ENCODE measurements around the gene APH1A.
"Not testable (repeated sequence)": the region's sequence is repeated elsewhere in the genome, so short reads cannot be mapped to it uniquely, and the experiment has no call there.

Gene APH1A

DNA sequence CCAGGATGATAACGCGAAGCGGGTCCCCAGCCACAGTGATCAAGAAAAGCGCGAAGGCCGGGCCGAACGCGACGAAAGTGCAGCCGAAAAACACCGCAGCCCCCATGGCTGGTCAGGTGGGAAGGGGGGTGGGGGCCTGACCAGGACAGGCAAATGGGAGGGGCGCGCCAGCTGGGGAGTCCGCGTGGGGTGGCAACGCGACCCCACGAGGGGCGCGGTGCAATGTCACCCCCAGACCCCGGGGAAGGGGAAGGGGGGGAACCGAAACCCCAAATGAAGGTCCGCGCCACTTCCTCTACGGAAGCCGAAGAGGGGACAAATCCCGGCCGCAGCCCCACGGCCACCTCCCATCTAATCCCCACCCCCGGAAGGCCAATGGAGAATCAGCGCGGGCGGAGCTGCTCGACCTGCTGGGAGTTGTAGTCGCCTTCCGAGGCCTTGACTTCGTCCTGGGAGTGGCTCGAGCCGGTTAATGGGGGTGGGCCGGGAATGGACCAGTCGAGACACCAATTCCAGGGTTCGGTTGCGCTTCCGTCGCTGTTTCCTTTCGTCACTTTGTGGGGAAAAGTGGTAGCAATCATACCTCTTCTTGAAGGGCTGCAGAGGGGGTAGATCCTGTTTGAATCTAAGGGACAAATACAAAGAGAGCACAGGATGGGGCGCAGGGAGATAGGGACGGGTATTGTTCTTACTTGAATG lies at the start of gene APH1A:
TSS of gene APH1A (minus strand) at position 312 of the 699 bp plus-strand sequence. CDS start at position 106, 206 bp downstream.
- intact Hi-C loops (cut with DNase I) = no loop called here
- peak; percentile 91 to 99 (median 98) for DNase-seq

DNA sequence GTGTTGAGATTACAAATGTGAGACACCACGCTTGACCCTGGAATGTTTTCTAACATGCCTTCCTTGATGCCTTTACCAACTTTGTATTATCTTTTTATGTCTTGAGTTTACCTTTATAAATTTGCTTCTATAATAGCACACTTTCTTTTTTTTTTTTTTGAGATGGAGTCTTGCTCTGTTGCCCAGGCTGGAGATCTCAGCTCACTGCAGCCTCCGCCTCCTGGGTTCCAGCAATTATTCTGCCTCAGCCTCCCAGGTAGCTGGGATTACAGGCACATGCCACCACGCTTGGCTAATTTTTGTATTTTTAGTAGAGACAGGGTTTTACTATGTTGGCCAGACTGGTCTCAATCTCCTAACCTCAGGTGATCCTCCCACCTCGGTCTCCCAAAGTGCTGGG lies 45.9 kb upstream of the APH1A start:
- intact Hi-C loops (cut with DNase I); DNase-seq: not testable (repeated sequence)

DNA sequence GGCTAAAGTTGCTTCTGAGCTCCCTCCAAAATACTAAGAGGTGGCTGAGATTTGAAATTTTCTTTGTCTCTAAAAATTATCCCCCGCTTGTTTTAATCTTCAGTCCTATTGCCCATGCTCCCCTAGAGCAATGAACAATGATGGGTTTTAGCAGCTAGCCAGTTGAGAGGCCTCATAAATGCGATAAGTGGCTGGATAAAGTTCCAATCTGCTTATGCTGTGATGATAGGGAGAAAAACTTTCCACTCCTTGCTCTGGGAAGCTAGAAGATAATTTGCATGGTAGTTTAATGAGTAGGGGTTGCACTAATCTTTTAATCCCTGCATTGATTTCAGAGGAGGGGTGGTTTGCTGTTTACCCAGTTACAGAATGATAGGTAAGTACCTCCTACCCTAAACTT lies 42.9 kb upstream of the APH1A start:
- intact Hi-C loops (cut with DNase I) = no loop called here
- DNase-seq = no peak

DNA sequence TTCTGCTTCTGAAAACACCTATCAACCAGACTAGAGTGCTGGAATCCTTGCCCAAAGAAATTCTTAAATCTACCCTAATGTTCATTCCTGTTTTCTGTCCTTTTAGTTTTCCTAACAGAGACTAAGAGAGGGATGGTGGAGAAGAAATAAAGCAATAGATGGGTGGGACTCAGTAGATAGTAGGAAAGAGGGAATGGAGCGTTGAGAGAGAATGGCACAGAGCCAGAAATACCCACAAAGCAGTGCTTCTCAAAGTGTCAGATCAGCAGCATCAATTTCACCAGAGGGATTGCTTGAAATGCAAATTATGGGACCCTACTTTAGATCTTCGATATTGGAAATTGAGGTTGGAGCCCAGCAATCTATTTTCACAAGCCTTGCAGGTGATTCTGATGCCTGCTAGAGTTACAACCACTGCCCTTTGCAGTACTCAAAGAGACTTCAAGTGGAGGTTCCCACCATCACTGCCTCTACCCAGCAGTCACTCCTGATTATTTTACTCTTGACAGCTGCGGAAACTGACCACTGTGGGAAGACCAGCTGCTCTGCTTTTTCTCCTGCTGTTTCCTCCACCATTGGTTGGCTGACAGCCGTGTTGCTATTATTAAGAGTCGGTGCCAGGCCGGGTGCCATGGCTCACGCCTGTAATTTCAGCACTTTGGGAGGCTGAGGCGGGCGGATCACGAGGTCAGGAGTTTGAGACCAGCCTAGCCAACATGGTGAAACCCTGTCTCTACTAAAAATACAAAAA lies 41.1 kb upstream of the APH1A start:
- DNase-seq = peak in 1 of 42 donors; percentile 23

DNA sequence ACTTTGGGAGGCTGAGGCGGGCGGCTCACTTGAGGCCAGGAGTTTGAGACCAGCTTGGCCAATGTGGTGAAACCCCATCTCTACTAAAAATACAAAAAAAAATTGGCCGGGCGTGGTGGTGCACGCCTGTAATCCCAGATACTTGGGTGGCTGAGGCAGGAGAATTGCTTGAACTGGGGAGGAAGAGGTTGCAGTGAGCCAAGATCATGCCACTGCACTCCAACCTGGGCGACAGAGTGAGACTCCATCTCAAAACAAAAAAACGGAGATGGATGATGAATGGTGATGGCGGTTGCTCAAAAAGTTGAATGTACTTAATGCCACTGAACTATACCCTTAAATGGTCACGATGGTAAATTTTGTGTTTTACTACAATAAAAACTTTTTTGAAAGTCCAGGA lies 39.8 kb upstream of the APH1A start:
- DNase-seq = peak in 1 of 42 donors; percentile 1
- intact Hi-C loops (cut with DNase I) = not testable (repeated sequence)

More for the DNA sequence above, 41.1 kb upstream of the APH1A start:
- intact Hi-C loops (cut with DNase I) = no loop called here

DNA sequence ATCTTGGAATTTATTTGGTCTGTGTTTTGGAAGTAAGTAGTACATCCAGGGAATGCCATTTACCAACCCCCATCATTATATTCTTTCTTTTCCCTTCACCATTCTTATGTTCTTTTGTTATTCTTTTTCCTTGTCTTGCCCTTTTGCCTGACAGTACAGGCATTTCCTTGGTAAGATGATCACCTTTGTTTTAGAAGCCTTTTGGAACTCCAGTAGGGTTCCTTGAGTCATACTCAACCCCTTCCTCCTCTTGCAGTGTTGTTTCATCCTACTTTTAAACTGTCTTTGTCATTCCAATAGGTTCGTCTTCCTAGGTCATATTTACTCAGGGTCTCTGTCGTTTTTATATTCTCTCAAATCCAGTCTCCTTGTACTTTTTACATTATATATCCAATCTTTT lies 34.1 kb upstream of the APH1A start:
- DNase-seq = no peak
- intact Hi-C loops (cut with DNase I) = no loop called here

DNA sequence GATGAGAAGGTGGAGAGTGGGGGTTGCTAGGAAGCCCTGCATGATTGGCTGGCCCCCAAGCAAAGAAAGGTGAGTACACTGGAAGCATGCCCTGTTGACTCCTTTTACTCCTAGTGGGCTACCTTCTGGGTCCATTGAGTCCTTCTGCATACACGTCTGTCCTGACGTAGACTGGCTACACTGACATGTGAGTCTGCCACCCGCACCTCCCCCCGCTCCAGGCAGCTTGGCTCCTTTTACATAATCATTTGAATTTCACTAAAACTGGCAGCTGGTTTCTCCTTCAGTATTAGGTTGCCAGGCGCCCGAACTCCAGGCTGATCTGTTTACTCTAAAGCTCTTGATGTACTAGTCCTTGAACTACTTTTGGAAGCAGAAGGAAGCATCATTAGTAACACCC lies 33.5 kb upstream of the APH1A start:
- intact Hi-C loops (cut with DNase I) = no loop called here

DNA sequence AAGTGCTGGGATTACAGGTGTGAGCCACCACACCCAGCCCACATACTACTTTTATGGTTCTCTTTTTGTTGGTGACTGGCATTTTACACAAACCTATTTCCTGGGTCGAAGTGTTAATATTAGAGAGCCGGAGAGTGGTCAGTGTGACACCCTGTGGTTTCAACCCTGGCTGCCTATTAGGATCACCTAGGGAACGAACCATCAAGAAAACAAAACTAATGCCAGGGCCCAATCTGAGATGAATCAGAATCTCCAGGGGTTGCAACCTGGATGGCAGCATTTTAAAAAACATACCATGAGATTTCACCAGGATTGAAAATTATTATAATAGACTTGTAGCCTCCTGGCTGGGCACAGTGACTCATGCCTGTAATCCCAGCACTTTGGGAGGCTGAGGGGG lies 30.9 kb upstream of the APH1A start:
- intact Hi-C loops (cut with DNase I) = no loop called here
- DNase-seq = no peak

More for the DNA sequence above, 33.5 kb upstream of the APH1A start:
- peak; percentile 52 to 92 (median 78) for DNase-seq

DNA sequence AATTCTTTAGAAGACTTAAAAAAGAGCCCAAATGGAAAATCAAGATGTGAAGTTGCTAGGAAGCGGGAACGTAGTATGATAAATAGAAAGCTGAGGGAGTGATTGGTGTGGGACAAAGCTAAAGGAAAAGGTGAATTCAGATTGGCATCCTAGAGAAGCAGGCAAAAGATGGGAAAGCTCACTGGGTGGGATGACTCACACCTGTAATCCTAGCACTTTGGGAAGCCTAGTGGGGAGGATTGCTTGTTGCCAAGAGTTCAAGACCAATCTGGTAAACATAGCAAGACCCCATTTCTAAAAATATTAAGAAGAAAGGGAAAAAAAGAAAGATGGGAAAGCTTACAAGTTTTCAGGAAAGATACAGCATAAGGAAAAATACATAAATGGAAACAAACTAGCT lies 26.7 kb upstream of the APH1A start:
- no peak for DNase-seq
- intact Hi-C loops (cut with DNase I) = no loop called here

DNA sequence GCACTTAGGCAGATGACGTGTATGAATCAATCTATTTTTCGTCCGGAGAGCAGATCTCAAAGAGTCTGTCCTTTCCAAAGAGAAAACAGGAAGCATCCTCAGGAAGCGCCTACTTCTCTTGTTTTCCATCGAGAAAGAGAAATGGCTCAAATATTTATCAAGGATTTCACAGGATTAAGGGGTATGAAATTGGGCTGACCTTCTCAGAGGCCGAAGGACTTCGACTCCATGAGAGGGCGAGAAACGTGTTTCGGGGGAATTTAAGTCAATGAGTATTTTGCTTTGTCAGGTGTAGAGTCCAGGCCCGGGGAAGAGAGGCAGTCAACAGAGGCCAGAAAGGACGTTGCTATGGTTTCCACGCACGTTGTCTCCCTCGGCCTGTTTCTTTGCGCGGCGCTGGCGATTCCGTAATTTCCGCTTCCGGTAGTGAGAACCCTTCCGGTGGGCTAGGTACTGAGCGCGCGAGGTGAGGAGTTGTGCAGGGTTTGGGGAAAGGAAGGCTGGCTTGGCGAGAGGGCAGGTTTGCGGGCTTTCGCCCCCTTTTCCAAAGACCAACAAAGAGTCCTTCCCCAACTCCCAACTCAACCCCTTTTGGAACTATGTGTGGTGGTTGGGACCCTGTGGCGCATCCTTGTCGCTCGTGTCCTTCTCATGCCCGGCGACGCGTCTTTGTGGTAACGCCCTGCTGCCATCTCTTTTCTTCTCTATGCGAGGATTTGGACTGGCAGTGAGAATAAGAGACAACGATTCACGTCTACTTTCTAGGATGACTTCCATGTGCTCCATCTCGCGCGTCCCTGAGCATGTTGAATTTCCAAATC lies 24.8 kb upstream of the APH1A start, which contains the start of gene MRPS21:
TSS of gene MRPS21 (plus strand) at position 429 of the 821 bp plus-strand sequence. CDS start 506 bp downstream, outside the sequence.
- intact Hi-C loops (cut with DNase I) = no loop called here
- DNase-seq = peak; percentile 85 to 96 (median 91)

DNA sequence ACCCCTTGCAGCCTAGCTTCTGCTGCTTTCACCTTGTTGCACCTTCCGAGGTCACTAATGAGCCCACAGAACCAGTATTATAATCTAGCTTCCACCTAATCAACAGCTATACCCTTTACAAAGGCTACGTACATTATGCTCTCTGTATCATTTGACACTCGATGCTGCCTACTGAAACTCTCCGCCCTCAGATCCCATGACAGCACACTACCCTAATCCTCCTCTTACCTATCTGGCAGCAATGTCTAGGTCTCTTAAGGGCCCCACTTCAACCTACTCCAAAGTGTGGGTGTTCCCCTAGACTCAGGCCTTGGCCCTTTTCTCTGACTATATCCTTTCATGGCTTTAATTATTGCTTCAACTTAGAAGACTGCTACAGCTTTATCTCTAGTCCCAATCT lies 20.0 kb upstream of the APH1A start:
- intact Hi-C loops (cut with DNase I) = no loop called here

DNA sequence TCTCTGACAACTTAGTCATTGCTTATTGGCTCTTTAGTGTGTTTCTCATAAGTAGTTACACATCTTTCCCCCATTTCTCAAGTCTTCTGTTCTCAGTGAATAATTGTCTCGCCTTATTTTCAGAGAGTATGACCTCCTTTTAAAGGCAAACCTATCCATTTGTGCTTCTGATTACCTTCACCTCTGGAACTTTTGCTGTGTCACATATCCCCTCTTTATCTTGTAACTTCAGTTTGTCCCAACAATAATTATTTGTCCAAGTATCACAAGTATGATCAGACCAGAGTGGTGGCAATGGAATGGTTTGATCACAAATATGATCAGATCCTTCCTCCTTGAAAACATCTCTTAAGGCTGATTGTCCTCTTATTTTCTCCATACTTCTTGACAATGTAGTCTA lies 19.6 kb upstream of the APH1A start:
- no peak for DNase-seq
- intact Hi-C loops (cut with DNase I) = no loop called here

More for the DNA sequence above, 20.0 kb upstream of the APH1A start:
- peak in 26 of 42 donors; percentile 10 to 74 (median 42) for DNase-seq

DNA sequence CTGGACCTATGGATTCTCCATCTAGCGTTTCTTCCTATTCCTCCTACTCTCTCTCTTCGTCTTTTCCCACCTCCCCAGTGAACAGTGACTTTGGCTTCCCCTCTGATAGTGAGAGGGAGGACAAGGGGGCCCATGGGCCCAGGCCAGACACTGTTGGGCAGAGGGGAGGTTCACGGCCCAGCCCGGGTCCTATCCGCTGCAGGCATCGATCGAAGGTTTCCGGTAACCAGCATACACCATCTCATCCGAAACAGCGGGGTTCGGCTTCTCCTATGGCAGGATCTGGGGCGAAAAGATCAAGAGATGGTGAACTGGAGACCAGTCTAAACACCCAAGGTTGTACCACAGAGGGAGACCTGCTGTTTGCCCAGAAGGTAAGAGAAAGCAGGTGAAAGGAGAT lies 14.4 kb upstream of the APH1A start:
- intact Hi-C loops (cut with DNase I) = no loop called here
- peak in 1 of 42 donors; percentile 11 for DNase-seq

DNA sequence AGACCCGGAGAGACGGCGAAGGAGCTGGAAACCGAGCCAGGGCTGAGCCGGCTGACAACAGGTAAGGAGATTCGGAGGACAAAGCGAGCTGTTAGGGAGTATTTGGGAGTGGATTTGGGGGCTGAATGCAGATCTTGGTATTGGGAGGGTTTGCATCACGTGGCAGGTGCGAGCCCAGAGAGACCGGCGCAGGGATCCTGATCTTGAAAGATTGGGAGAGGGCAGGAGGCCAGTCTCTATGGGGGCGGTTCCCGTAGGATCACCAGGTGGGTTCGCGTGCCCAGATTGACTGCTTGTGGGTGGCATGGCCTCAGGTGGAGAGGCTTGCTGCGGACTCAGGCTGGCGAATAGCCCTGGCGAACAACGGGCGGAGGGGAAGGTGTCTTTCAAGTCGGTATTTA lies 13.7 kb upstream of the APH1A start:
- intact Hi-C loops (cut with DNase I) = no loop called here
- DNase-seq = peak in 1 of 42 donors; percentile 14

DNA sequence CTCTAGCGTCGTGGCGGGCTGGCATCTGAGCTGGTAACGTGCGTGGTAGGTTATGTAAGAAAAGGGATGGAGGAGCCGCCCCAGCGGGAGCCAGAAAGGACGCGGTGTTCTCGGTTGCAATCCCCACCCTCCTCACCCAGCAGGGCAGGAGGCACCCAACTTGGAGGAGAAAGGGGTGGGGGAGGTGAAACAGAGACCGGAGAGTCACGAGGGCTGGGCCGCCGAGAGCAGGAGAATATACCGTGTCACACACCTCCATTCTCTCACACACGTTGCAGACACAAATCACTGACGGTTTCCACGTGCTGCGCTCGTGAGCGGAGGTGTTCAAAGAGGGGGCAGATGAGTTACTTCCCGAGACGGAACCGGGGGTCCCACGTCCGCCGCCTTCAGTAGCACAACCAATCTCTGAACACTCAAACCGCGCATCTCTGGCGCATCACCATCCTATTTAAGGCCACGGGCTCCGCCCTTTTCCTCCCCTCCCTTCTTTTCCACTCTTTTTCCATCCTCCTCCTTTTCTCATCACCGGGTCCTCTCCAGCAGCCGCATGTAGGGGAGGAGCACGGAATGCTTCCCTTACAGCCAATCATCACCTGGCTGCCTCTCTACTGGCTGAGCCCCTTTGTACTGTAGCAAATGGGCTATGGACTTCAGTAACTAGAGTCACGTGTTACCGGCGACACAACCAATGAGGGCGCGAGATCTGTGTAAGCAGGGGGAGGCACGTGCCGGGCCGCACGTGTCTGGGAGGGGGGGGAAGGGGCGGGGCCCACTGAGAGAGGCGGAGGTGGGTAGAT lies 13.1 kb upstream of the APH1A start, which contains the start of gene CIART:
TSS of gene CIART (plus strand) at position 797 of the 800 bp plus-strand sequence. CDS start 714 bp downstream, outside the sequence.
- peak; percentile 85 to 99 (median 94) for DNase-seq
- intact Hi-C loops (cut with DNase I) = no loop called here

DNA sequence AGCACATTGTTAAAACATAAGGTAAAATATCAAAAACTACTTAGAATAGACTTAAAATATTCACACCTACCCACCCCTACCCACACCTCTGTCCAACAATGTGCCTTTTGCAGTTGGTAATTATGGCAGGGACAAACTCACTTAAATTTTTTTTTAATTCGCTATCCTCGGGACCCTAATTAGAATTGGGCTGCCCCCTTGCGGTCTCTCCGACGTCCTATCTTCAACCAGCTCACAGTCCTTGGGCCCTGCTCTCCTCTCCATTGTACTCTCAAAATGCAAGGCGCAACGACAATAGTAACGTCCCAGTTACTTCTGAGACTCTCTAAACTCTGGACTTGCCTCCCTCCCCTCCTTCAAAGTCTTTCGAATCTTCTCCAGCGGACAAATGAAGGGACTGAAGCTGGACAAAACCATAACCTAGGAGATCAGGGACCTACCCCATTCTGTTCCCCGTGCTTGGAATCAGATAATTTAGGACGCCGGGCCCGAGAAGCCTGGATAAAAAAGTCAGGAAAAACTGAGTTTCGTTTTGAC lies 12.5 kb upstream of the APH1A start:
- intact Hi-C loops (cut with DNase I) = no loop called here

DNA sequence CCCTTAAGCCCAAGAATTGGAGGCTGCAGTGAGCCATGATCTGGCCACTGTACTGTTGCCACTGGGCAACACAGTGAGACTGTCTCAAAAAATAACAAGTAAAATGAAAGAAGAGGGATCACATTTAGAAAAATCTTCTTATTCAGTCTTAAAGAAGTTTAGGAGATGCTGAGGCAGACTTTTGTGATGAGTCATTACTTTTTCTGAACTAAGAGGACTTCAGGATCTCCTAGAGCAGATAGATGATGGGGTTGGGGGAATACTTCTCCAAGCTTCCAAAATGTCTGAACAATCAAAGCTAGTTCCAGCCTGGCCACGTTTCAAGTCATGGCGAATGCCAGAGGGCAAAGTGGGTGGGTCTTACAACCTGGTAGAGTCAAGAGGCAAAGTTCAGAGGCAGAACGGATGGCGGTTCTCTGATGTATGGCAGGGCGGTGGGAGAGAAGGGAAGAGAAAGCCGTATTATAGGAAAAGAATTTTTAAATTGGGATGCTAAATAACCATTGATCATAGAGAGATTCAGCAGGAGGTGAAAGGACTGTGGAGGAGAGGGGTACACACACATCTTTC lies 11.4 kb upstream of the APH1A start:
- DNase-seq = no peak
- intact Hi-C loops (cut with DNase I) = no loop called here

More for the DNA sequence above, 12.5 kb upstream of the APH1A start:
- peak; percentile 44 to 93 (median 80) for DNase-seq

DNA sequence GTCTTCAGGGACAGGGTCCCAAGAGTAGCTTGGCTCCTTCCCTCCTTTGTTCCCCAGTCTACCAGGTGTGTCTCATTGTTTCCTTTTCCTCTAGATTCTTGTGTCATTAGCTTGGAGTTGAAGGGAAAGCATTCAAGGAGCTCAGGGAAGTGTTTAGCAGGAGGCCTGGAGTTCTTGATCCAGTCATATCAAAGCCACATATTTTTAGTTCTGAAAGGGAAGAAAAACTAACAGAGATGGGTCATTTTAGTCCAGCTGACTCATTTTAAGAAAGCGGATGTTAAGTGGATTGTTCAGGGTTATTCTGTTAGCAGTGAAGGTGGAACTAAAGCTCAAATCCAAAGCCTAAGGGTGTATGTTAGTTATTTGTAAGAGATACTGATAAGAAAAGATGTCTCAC lies 4.5 kb upstream of the APH1A start:
- DNase-seq = no peak
- intact Hi-C loops (cut with DNase I) = no loop called here

Measured in head of caudate nucleus (tissue), 42 donors.